HEK293 (cell line): ENCODE measurements around the gene HYOU1.
A peak's percentile ranks its signal among the peaks of the same experiment; 100 is the strongest.

ENCODE experiments used
- BCL11B ChIP-seq: fragments of 450-650 bp; formaldehyde crosslinking; IDR thresholded peaks from 2 replicates; pipeline ENCODE4 v1.5.1; 2016; ENCODE audit warnings: low read depth, missing biosample characterization, missing genetic modification characterization
- GLIS1 ChIP-seq: fragments of 450-650 bp; formaldehyde crosslinking; IDR thresholded peaks from 2 replicates; pipeline ENCODE4 v1.5.1; 2016; ENCODE audit warnings: missing biosample characterization, missing genetic modification characterization
- HOXD13 ChIP-seq: sonication (generic); formaldehyde crosslinking; IDR thresholded peaks from 2 replicates; pipeline ENCODE4 v1.8.0; 2022; ENCODE audit warnings: missing genetic modification reagents, borderline replicate concordance
- SCRT1 ChIP-seq: fragments of 450-650 bp; formaldehyde crosslinking; IDR thresholded peaks from 2 replicates; pipeline ENCODE4 v1.5.1; 2016; ENCODE audit warnings: missing biosample characterization, missing genetic modification characterization, borderline replicate concordance
- WT1 ChIP-seq: fragments of 450-650 bp; formaldehyde crosslinking; IDR thresholded peaks from 2 replicates; pipeline ENCODE4 v1.5.1; 2016; ENCODE audit warnings: missing biosample characterization, missing genetic modification characterization
- ZBTB17 ChIP-seq: fragments of 450-650 bp; formaldehyde crosslinking; IDR thresholded peaks from 2 replicates; pipeline ENCODE4 v1.5.1; 2016; ENCODE audit warnings: missing biosample characterization, missing genetic modification characterization
- ZBTB48 ChIP-seq: fragments of 450-650 bp; formaldehyde crosslinking; IDR thresholded peaks from 2 replicates; pipeline ENCODE4 v1.5.1; 2016; ENCODE audit warnings: missing biosample characterization, missing genetic modification characterization
- ZFP37 ChIP-seq: fragments of 450-650 bp; formaldehyde crosslinking; IDR thresholded peaks from 2 replicates; pipeline ENCODE4 v1.5.1; 2016; ENCODE audit warnings: missing biosample characterization, missing genetic modification characterization
- ZNF132 ChIP-seq: fragments of 450-650 bp; formaldehyde crosslinking; IDR thresholded peaks from 2 replicates; pipeline ENCODE4 v1.5.1; 2017; ENCODE audit warnings: missing biosample characterization, missing genetic modification characterization, borderline replicate concordance
- ZNF16 ChIP-seq: fragments of 450-650 bp; formaldehyde crosslinking; IDR thresholded peaks from 2 replicates; pipeline ENCODE4 v1.5.1; 2016; ENCODE audit warnings: low read depth, missing biosample characterization, missing genetic modification characterization
- ZNF2 ChIP-seq: fragments of 450-650 bp; formaldehyde crosslinking; IDR thresholded peaks from 2 replicates; pipeline ENCODE4 v1.5.1; 2016; ENCODE audit warnings: missing biosample characterization, missing genetic modification characterization
- ZNF221 ChIP-seq: fragments of 450-650 bp; formaldehyde crosslinking; IDR thresholded peaks from 2 replicates; pipeline ENCODE4 v1.5.1; 2017; ENCODE audit warnings: missing biosample characterization, missing genetic modification characterization, borderline replicate concordance
- ZNF239 ChIP-seq: fragments of 450-650 bp; formaldehyde crosslinking; IDR thresholded peaks from 2 replicates; pipeline ENCODE4 v1.5.1; 2016; ENCODE audit warnings: missing biosample characterization, missing genetic modification characterization
- ZNF391 ChIP-seq: fragments of 450-650 bp; formaldehyde crosslinking; IDR thresholded peaks from 2 replicates; pipeline ENCODE4 v1.5.1; 2016; ENCODE audit warnings: low read depth, missing biosample characterization, missing genetic modification characterization, borderline replicate concordance
- ZNF423 ChIP-seq: fragments of 450-650 bp; formaldehyde crosslinking; IDR thresholded peaks from 2 replicates; pipeline ENCODE4 v1.5.1; 2016; ENCODE audit warnings: missing biosample characterization, missing genetic modification characterization
- ZNF510 ChIP-seq: fragments of 450-650 bp; formaldehyde crosslinking; IDR thresholded peaks from 2 replicates; pipeline ENCODE4 v1.5.1; 2018; ENCODE audit warnings: mild to moderate bottlenecking, missing genetic modification characterization, missing biosample characterization; ENCODE audit not compliant: insufficient replicate concordance
- ZNF514 ChIP-seq: fragments of 450-650 bp; formaldehyde crosslinking; IDR thresholded peaks from 2 replicates; pipeline ENCODE4 v1.5.1; 2016; ENCODE audit warnings: missing biosample characterization, missing genetic modification characterization
- ZNF529 ChIP-seq: fragments of 450-650 bp; formaldehyde crosslinking; IDR thresholded peaks from 2 replicates; pipeline ENCODE4 v1.5.1; 2017; ENCODE audit warnings: missing genetic modification characterization, missing biosample characterization; ENCODE audit not compliant: insufficient replicate concordance
- ZNF571 ChIP-seq: fragments of 450-650 bp; formaldehyde crosslinking; IDR thresholded peaks from 2 replicates; pipeline ENCODE4 v1.5.0; 2017; ENCODE audit warnings: missing biosample characterization, missing genetic modification characterization
- ZNF610 ChIP-seq: fragments of 450-650 bp; formaldehyde crosslinking; IDR thresholded peaks from 2 replicates; pipeline ENCODE4 v1.5.1; 2016; ENCODE audit warnings: missing biosample characterization, missing genetic modification characterization, borderline replicate concordance
- ZNF658 ChIP-seq: fragments of 450-650 bp; formaldehyde crosslinking; IDR thresholded peaks from 2 replicates; pipeline ENCODE4; 2016; ENCODE audit warnings: missing biosample characterization, missing genetic modification characterization
- ZNF677 ChIP-seq: fragments of 450-650 bp; IDR thresholded peaks from 2 replicates; pipeline ENCODE4 v1.5.0; 2018; ENCODE audit warnings: missing biosample characterization, mild to moderate bottlenecking, missing genetic modification characterization, moderate library complexity
- ZNF747 ChIP-seq: fragments of 450-650 bp; formaldehyde crosslinking; IDR thresholded peaks from 2 replicates; pipeline ENCODE4 v1.5.1; 2016; ENCODE audit warnings: missing biosample characterization, missing genetic modification characterization
- TF ChIP-seq, protein P1 (sequence below): fragments of 450-650 bp; formaldehyde crosslinking; IDR thresholded peaks from 2 replicates; pipeline ENCODE4 v1.5.1; 2016; ENCODE audit warnings: missing biosample characterization, missing genetic modification characterization
- TF ChIP-seq, protein P2 (sequence below): fragments of 450-650 bp; formaldehyde crosslinking; IDR thresholded peaks from 2 replicates; pipeline ENCODE4 v1.5.1; 2017; ENCODE audit warnings: missing biosample characterization, missing genetic modification characterization
- TF ChIP-seq, protein P3 (sequence below): fragments of 450-650 bp; formaldehyde crosslinking; IDR thresholded peaks from 2 replicates; pipeline ENCODE4 v1.5.1; 2016; ENCODE audit warnings: missing biosample characterization, missing genetic modification characterization, low read depth
- TF ChIP-seq, protein P4 (sequence below): fragments of 450-650 bp; IDR thresholded peaks from 2 replicates; pipeline ENCODE4 v1.5.1; 2018; ENCODE audit warnings: missing biosample characterization, missing genetic modification characterization
- TF ChIP-seq, protein P5 (sequence below): fragments of 450-650 bp; formaldehyde crosslinking; IDR thresholded peaks from 2 replicates; pipeline ENCODE4 v1.5.1; 2016; ENCODE audit warnings: missing biosample characterization, missing genetic modification characterization
- TF ChIP-seq, protein P6 (sequence below): fragments of 450-650 bp; formaldehyde crosslinking; IDR thresholded peaks from 2 replicates; pipeline ENCODE4 v1.5.0; 2017; ENCODE audit warnings: missing biosample characterization, missing genetic modification characterization, borderline replicate concordance

HYOU1 gene

DNA sequence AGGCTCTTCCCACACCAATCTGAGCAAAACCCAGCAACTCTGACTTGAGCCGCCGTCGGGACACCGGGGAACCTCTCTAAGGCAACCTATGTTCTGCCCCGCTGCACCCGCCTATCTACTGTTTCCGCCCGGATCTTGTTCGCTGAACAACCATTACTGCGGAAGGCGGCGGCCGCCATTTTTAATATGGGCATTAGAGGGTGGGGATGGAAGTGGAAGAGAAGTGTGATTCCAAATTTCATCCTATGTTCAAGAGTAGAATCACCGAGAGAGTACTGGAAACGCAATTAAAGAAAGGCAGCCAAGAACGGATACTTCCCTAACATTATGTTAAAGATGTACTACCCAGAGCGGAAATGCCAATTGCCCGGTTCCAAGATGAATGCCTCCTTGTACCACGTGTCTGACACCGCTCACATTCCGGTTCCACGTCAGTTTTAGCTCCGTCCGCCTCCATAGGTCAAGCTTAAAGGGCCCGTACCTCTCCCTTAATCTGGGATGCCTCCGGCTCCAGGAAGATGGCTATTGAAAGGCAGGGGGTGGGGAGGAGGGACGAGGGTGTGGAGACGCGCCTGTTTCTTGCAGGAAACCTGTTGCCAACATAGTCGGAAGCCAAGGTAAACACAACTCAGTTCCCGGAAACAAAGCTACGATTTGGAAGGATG lies 44.9 kb upstream of the HYOU1 start, which contains the start of gene DPAGT1 (continued):
- TF ChIP-seq HOXD13 (CRISPR knock-in tag) (0 out of 2 replicates have a peak, but pooled peaks have one; percentile 23), SCRT1 (tag by site-specific recombination) (peak; percentile 93), ZBTB17 (tag by site-specific recombination) (peak; percentile 84), WT1 (tag by site-specific recombination) (0 out of 2 replicates have a peak, but pooled peaks have one; percentile 25), BCL11B (tag by site-specific recombination) (no peak), ZNF510 (tag by site-specific recombination) (no peak), ZNF239 (tag by site-specific recombination) (no peak), ZNF132 (tag by site-specific recombination) (no peak), ZNF514 (tag by site-specific recombination) (no peak), ZNF658 (no peak), GLIS1 (tag by site-specific recombination) (no peak), ZNF677 (no peak), ZNF16 (tag by site-specific recombination) (no peak), ZNF571 (tag by site-specific recombination) (no peak), ZNF529 (tag by site-specific recombination) (no peak), ZNF391 (tag by site-specific recombination) (no peak), ZNF423 (0 out of 2 replicates have a peak, but pooled peaks have one; percentile 32), ZBTB48 (tag by site-specific recombination) (no peak), ZNF747 (tag by site-specific recombination) (no peak), ZFP37 (tag by site-specific recombination) (0 out of 2 replicates have a peak, but pooled peaks have one; percentile 23), ZNF610 (no peak), ZNF2 (tag by site-specific recombination) (no peak; the same call in 1 of the 2 replicates), ZNF221 (tag by site-specific recombination) (no peak)
- TF ChIP-seq, protein P1, sequence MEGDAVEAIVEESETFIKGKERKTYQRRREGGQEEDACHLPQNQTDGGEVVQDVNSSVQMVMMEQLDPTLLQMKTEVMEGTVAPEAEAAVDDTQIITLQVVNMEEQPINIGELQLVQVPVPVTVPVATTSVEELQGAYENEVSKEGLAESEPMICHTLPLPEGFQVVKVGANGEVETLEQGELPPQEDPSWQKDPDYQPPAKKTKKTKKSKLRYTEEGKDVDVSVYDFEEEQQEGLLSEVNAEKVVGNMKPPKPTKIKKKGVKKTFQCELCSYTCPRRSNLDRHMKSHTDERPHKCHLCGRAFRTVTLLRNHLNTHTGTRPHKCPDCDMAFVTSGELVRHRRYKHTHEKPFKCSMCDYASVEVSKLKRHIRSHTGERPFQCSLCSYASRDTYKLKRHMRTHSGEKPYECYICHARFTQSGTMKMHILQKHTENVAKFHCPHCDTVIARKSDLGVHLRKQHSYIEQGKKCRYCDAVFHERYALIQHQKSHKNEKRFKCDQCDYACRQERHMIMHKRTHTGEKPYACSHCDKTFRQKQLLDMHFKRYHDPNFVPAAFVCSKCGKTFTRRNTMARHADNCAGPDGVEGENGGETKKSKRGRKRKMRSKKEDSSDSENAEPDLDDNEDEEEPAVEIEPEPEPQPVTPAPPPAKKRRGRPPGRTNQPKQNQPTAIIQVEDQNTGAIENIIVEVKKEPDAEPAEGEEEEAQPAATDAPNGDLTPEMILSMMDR (tag by site-specific recombination): no peak
- TF ChIP-seq, protein P2, sequence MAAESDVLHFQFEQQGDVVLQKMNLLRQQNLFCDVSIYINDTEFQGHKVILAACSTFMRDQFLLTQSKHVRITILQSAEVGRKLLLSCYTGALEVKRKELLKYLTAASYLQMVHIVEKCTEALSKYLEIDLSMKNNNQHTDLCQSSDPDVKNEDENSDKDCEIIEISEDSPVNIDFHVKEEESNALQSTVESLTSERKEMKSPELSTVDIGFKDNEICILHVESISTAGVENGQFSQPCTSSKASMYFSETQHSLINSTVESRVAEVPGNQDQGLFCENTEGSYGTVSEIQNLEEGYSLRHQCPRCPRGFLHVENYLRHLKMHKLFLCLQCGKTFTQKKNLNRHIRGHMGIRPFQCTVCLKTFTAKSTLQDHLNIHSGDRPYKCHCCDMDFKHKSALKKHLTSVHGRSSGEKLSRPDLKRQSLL (tag by site-specific recombination): no peak
- TF ChIP-seq, protein P3, sequence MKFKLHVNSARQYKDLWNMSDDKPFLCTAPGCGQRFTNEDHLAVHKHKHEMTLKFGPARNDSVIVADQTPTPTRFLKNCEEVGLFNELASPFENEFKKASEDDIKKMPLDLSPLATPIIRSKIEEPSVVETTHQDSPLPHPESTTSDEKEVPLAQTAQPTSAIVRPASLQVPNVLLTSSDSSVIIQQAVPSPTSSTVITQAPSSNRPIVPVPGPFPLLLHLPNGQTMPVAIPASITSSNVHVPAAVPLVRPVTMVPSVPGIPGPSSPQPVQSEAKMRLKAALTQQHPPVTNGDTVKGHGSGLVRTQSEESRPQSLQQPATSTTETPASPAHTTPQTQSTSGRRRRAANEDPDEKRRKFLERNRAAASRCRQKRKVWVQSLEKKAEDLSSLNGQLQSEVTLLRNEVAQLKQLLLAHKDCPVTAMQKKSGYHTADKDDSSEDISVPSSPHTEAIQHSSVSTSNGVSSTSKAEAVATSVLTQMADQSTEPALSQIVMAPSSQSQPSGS (tag by site-specific recombination): no peak
- TF ChIP-seq, protein P4, sequence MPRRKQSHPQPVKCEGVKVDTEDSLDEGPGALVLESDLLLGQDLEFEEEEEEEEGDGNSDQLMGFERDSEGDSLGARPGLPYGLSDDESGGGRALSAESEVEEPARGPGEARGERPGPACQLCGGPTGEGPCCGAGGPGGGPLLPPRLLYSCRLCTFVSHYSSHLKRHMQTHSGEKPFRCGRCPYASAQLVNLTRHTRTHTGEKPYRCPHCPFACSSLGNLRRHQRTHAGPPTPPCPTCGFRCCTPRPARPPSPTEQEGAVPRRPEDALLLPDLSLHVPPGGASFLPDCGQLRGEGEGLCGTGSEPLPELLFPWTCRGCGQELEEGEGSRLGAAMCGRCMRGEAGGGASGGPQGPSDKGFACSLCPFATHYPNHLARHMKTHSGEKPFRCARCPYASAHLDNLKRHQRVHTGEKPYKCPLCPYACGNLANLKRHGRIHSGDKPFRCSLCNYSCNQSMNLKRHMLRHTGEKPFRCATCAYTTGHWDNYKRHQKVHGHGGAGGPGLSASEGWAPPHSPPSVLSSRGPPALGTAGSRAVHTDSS (tag by site-specific recombination): no peak
- TF ChIP-seq, protein P5, sequence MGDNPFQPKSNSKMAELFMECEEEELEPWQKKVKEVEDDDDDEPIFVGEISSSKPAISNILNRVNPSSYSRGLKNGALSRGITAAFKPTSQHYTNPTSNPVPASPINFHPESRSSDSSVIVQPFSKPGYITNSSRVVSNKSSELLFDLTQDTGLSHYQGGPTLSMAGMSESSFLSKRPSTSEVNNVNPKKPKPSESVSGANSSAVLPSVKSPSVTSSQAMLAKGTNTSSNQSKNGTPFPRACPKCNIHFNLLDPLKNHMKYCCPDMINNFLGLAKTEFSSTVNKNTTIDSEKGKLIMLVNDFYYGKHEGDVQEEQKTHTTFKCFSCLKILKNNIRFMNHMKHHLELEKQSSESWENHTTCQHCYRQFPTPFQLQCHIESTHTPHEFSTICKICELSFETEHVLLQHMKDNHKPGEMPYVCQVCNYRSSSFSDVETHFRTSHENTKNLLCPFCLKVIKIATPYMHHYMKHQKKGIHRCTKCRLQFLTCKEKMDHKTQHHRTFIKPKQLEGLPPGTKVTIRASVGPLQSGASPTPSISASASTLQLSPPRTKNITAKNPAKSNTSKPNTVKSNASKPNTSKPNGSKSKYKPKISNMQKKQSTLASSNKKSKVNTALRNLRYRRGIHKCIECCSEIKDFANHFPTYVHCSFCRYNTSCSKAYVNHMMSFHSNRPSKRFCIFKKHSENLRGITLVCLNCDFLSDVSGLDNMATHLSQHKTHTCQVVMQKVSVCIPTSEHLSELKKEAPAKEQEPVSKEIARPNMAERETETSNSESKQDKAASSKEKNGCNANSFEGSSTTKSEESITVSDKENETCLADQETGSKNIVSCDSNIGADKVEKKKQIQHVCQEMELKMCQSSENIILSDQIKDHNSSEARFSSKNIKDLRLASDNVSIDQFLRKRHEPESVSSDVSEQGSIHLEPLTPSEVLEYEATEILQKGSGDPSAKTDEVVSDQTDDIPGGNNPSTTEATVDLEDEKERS (tag by site-specific recombination): no peak
- TF ChIP-seq, protein P6, sequence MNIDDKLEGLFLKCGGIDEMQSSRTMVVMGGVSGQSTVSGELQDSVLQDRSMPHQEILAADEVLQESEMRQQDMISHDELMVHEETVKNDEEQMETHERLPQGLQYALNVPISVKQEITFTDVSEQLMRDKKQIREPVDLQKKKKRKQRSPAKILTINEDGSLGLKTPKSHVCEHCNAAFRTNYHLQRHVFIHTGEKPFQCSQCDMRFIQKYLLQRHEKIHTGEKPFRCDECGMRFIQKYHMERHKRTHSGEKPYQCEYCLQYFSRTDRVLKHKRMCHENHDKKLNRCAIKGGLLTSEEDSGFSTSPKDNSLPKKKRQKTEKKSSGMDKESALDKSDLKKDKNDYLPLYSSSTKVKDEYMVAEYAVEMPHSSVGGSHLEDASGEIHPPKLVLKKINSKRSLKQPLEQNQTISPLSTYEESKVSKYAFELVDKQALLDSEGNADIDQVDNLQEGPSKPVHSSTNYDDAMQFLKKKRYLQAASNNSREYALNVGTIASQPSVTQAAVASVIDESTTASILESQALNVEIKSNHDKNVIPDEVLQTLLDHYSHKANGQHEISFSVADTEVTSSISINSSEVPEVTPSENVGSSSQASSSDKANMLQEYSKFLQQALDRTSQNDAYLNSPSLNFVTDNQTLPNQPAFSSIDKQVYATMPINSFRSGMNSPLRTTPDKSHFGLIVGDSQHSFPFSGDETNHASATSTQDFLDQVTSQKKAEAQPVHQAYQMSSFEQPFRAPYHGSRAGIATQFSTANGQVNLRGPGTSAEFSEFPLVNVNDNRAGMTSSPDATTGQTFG (tag by site-specific recombination): no peak
